ENCODE results near the gene PCK1.

- TF ChIP-seq CTCF (IDR thresholded peaks at IDR 0.05 in 4 of 5, conservative IDR thresholded peaks at IDR 0.05 in 1 of 5) (no peak), POLR2A (IDR thresholded peaks at IDR 0.05) (no peak)
Observed at GRCh38 chr20:57591289-57592229, 30.6 kb downstream of the PCK1 start.

Measured in gastrocnemius medialis (tissue), 4 donors.